Adrenal gland (tissue), 12 donors: Measurements from ENCODE around the gene RBM17. TPM values are rescaled to one million over a fixed set of nuclear protein-coding genes. Genes with fewer than 3 reads are reported as not detected.
"Not testable (repeated sequence)": the region's sequence is repeated elsewhere in the genome, so short reads cannot be mapped to it uniquely, and the experiment has no call there.

Source experiments
- DNase-seq, 7 donors: peaks; one replicate each; pipeline ENCODE4 v3.0.0-alpha.2; 2019 to 2020
- H3K27ac ChIP-seq, 5 donors: fragments of 200-600 bp; sonication (generic) in 4 of 5; 1 replicate in 3 of 5; 2 replicates in 2 of 5; pipeline versions ENCODE4 v1.5.1 to v1.8.0; 2016 to 2020; ENCODE audit warnings: mild to moderate bottlenecking in 1 of 5
- H3K27me3 ChIP-seq: fragments of 200-600 bp; 2 replicates; pipeline ENCODE4 v1.8.0; 2021
- H3K36me3 ChIP-seq, 2 donors: fragments of 200-600 bp; replicated peaks in 1 of 2; 1 replicate in 1 of 2; 2 replicates in 1 of 2; pipeline versions ENCODE4 v1.5.1 to v1.8.0; 2018 to 2022
- H3K4me1 ChIP-seq, 2 donors: fragments of 200-600 bp; replicated peaks in 1 of 2; 1 replicate in 1 of 2; 2 replicates in 1 of 2; pipeline versions ENCODE4 v1.5.1 to v1.8.0; 2018 to 2021
- H3K4me3 ChIP-seq, 4 donors: fragments of 200-600 bp; sonication (generic) in 3 of 4; one replicate each; pipeline ENCODE4 v1.5.1; 2016 to 2018
- H3K9me3 ChIP-seq, 3 donors: fragments of 200-600 bp; sonication (generic) in 1 of 3; replicated peaks in 1 of 3; 1 replicate in 2 of 3; 2 replicates in 1 of 3; pipeline versions ENCODE4 v1.5.1 to v1.8.0; 2016 to 2021
- POLR2A ChIP-seq, 2 donors: fragments of 450-650 bp; IDR thresholded peaks; one replicate each; pipeline ENCODE4 v1.6.1; 2017; ENCODE audit warnings: antibody characterized with exemption in 2 of 2, mild to moderate bottlenecking in 2 of 2, moderate library complexity in 1 of 2
- WGBS, 4 donors: extraction: QIAGEN DNeasy Blood & Tissue Kit in 2 of 4; methylation state at CpG; one replicate each; pipeline versions ENCODE4 v1.1.5 to v1.1.7; 2013 to 2017; 5-methylcytosine and 5-hydroxymethylcytosine counted together
- intact Hi-C, 2 donors: fragments of 100-400 bp; cut with DNase I; formaldehyde crosslinking; loops; one replicate each; pipeline versions ENCODE4 v1.14.1 to v1.15.0; 2022 to 2023
- polyA plus RNA-seq, 3 donors: library from polyadenylated mRNA; stranded (reverse); fragments of 200-250 nt in 2 of 3; fragments of 350-450 nt in 1 of 3; fragmentation: Illumina TruSeq in 1 of 3; extraction: RNeasy Lipid Tissue Mini Kit (QIAGEN cat#74804) in 1 of 3; gene quantifications; one replicate each; pipeline ENCODE4 v1.2.3, GENCODE V29; 2013 to 2014
- total RNA-seq, 9 donors: library from RNA; depleted of rRNA in 4 of 9; stranded (reverse); fragments of >200 nt in 4 of 9; fragments of 120-200 nt in 1 of 9; fragmentation: NEBNext Ultra II Directional in 1 of 9; extraction: Animal tissue kit (Norgen Biotek cat#: 25700) in 1 of 9; gene quantifications; one replicate each; pipeline versions ENCODE4 v1.1.0 to v1.2.4, GENCODE V29; 2013 to 2023
- TF ChIP-seq, protein P1 (sequence below), 6 experiments: fragments of 450-650 bp in 4 of 6; fragments of 200-600 bp in 2 of 6; sonication (generic) in 1 of 6; IDR thresholded peaks; 1 replicate in 5 of 6; 2 replicates in 1 of 6; pipeline versions ENCODE4 v1.5.1 to v1.8.0; 2016 to 2021; ENCODE audit warnings: antibody characterized with exemption in 6 of 6, mild to moderate bottlenecking in 2 of 6, moderate library complexity in 1 of 6
- donor health status: healthy with polysubstance abuse.
- donor health status: Bipolar disorder and iron deficiency.
- donor health status: DM: yes; HTN: yes; CAD: no.
- donor health status: DM: no; HTN: no; CAD: no.
- donor health status: DM: no; HTN: no; CAD: no.
- donor health status: DM: yes; HTN: yes; CAD: no.

RBM17 gene
- total and polyA plus RNA-seq, 12 donors, result 31.9 to 123 (median 66.0) TPM

DNA sequence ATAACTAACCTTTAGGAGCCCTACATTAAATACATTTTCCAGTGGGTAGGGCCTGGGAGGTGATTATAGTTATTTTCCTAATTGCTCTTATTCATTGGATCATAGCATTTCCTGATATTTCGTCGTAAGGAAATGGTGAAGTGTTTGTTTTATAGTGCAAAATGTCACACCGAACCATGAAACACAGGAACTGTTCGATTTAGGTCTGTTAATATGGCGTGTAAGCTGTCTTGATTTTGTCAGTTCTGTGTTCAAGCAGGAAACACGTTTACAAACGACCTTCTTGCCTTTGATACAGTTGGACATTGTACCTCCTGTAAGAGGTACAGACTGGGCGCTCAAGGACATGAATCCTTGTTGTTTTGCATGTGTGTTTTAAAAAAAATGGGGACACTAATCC lies 14.8 kb downstream of the RBM17 start:
- DNase-seq, result no peak
- Histone ChIP-seq H3K9me3 (no peaks in the 10 kb centered on the region), H3K4me1 (peaks cover 0 to 5% of the 10 kb centered on the region in 2 donors), H3K36me3 (peaks cover 0 to 46% of the 10 kb centered on the region in 2 donors), H3K27ac (no peak overlapping the region), H3K27me3 (no peaks in the 10 kb centered on the region), H3K4me3 (no peak overlapping the region)
- 52 to 60% (median 55%) methylated on average over 8 of the region's 8 CpGs for WGBS, 4 donors
- intact Hi-C loops, result no loop called here
- TF ChIP-seq, protein P1, sequence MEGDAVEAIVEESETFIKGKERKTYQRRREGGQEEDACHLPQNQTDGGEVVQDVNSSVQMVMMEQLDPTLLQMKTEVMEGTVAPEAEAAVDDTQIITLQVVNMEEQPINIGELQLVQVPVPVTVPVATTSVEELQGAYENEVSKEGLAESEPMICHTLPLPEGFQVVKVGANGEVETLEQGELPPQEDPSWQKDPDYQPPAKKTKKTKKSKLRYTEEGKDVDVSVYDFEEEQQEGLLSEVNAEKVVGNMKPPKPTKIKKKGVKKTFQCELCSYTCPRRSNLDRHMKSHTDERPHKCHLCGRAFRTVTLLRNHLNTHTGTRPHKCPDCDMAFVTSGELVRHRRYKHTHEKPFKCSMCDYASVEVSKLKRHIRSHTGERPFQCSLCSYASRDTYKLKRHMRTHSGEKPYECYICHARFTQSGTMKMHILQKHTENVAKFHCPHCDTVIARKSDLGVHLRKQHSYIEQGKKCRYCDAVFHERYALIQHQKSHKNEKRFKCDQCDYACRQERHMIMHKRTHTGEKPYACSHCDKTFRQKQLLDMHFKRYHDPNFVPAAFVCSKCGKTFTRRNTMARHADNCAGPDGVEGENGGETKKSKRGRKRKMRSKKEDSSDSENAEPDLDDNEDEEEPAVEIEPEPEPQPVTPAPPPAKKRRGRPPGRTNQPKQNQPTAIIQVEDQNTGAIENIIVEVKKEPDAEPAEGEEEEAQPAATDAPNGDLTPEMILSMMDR (IDR thresholded peaks at IDR 0.05), result no peak
- TF ChIP-seq POLR2A (IDR thresholded peaks at IDR 0.05), result no peak

DNA sequence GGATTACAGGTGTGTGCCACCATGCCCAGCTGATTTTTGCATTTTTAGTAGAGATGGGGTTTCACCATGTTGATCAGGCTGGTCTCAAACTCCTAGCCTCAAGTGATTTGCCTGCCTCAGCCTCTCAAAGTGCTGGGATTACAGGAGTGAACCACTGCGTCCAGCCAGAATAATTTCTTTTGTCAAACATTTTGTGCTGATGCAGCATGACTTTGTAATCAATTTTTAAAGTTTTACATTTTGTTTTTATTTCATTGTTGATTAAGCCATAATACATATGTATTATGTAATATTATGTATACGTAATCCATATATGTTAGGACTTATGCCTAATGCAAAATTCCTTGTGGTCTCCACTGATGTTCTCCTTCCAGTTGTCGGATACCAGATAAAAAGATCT lies 18.8 kb downstream of the RBM17 start:
- H3K27ac ChIP-seq, H3K4me1 ChIP-seq, H3K9me3 ChIP-seq, H3K27me3 ChIP-seq, H3K4me3 ChIP-seq, DNase-seq: not testable (repeated sequence)
- intact Hi-C loops, result loop anchor here (5.0 kb wide), 1 partner anchor 295 kb away; no protein-coding TSS in a partner anchor
- peaks cover 0 to 67% of the 10 kb centered on the region in 2 donors for H3K36me3 ChIP-seq
- WGBS, 4 donors, result 88 to 94% (median 91%) methylated on average over 3 of the region's 3 CpGs

GRCh38 chr10:6108072-6108471 lies 19.2 kb downstream of the RBM17 start:
- H3K36me3 ChIP-seq, result peaks cover 0 to 71% of the 10 kb centered on the region in 2 donors
- intact Hi-C loops, result loop anchor here (5.0 kb wide), 1 partner anchor 294 kb away; no protein-coding TSS in a partner anchor
- no peak overlapping the region for H3K27ac ChIP-seq
- no peak for TF ChIP-seq POLR2A (IDR thresholded peaks at IDR 0.05)
- TF ChIP-seq, protein P1 (IDR thresholded peaks at IDR 0.05), result no peak
- no peaks in the 10 kb centered on the region for H3K27me3 ChIP-seq
- no peaks in the 10 kb centered on the region for H3K9me3 ChIP-seq
- H3K4me1 ChIP-seq, result peaks cover 0 to 5% of the 10 kb centered on the region in 2 donors
- WGBS, 4 donors, result 81 to 87% (median 85%) methylated on average over 6 of the region's 6 CpGs
- DNase-seq, result no peak
- H3K4me3 ChIP-seq, result no peak overlapping the region

DNA sequence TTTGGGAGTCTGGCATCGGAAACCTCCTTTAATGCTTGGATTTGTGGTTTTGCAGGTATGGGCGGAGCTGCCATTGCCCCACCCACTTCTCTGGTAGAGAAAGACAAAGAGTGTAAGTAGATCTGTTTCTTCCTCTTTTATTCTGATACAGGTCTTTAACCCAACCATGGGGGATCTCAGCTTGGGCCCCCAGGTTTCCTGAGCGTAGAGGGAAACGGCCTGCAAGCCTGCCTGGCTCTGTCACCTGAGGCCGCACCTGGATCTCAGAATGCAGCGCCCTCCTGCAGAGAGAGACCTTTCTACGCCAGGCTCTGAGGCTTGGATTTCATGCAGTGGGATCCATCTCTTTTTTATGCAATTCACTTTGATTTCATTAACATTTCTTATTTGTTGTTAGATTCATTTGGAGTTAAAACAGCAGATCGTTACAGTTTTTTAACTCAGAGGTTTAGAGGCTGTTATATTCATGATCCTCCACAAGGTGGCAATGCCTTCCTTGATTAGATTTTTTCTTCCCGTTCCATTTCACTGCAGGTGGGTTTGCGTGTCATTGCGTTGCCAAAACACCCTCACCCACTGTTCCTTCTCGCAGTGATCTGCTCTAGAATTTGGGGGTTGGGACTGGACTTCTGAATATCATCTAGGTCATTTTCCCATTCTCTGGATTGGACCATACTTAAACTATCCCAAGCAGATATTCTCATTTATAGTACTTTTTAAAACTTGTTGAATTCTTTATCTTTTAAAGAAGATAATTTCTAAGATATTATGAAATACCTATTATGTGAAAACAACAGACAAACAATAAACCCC lies 20.0 kb downstream of the RBM17 start:
- peaks cover 0 to 79% of the 10 kb centered on the region in 2 donors for H3K36me3 ChIP-seq
- 39 to 42% (median 41%) methylated on average over 12 of the region's 12 CpGs for WGBS, 4 donors
- peaks cover 0 to 3% of the 10 kb centered on the region in 2 donors for H3K4me1 ChIP-seq
- TF ChIP-seq, protein P1 (IDR thresholded peaks at IDR 0.05), result peak; percentile 56 to 93 (median 80)
- TF ChIP-seq POLR2A (IDR thresholded peaks at IDR 0.05), result no peak
- H3K9me3 ChIP-seq, result no peaks in the 10 kb centered on the region
- DNase-seq, result peak in 1 of 7 donors; percentile 24
- no peak overlapping the region for H3K4me3 ChIP-seq
- intact Hi-C loops, result loop anchor here (5.0 kb wide), 1 partner anchor 293 kb away; no protein-coding TSS in a partner anchor
- no peak overlapping the region for H3K27ac ChIP-seq
- H3K27me3 ChIP-seq, result no peaks in the 10 kb centered on the region
